IPS DF 4.7 (cell line): Measurements from ENCODE around the gene LMBR1L.
"Not testable (repeated sequence)": the region's sequence is repeated elsewhere in the genome, so short reads cannot be mapped to it uniquely, and the experiment has no call there.

Source experiments
- DNase-seq: peaks from one replicate; pipeline ENCODE4 v3.0.0-alpha.2; 2013; ENCODE audit warnings: low spot score; ENCODE audit errors: extremely low read depth

The LMBR1L gene

GRCh38 chr12:49088150-49088931 lies 22.3 kb downstream of the LMBR1L start:
- no peak for DNase-seq

GRCh38 chr12:49086116-49086515 lies 24.5 kb downstream of the LMBR1L start:
- no peak for DNase-seq

GRCh38 chr12:49084438-49084837 lies 26.2 kb downstream of the LMBR1L start:
- no peak for DNase-seq

- DNase-seq = no peak
Measured at GRCh38 chr12:49079793-49080192, 30.9 kb downstream of the LMBR1L start.

GRCh38 chr12:49070971-49071370 lies 39.7 kb downstream of the LMBR1L start:
- no peak for DNase-seq

- DNase-seq = no peak
Measured at GRCh38 chr12:49069507-49070346, 40.9 kb downstream of the LMBR1L start, which contains the start of gene RHEBL1. TSS of gene RHEBL1 (minus strand) at chr12:49069979. CDS start at chr12:49069785, 194 bp downstream.

- DNase-seq = no peak
Measured at GRCh38 chr12:49068879-49069506, 41.7 kb downstream of the LMBR1L start.

GRCh38 chr12:49066120-49066519 lies 44.5 kb downstream of the LMBR1L start:
- DNase-seq = no peak

- no peak for DNase-seq
Measured at GRCh38 chr12:49064767-49065152, 45.9 kb downstream of the LMBR1L start.

- DNase-seq = not testable (repeated sequence)
Measured at GRCh38 chr12:49061916-49062315, 48.7 kb downstream of the LMBR1L start.

- no peak for DNase-seq
Measured at GRCh38 chr12:49061157-49061650, 49.4 kb downstream of the LMBR1L start.

GRCh38 chr12:49060237-49061156 lies 50.1 kb downstream of the LMBR1L start, which contains the start of gene KMT2D:
TSS of gene KMT2D (minus strand) at chr12:49060794. CDS start at chr12:49055324, 5,470 bp downstream.
- peak; percentile 92 for DNase-seq

- no peak for DNase-seq
Measured at GRCh38 chr12:49059299-49060171, 51.1 kb downstream of the LMBR1L start.

- no peak for DNase-seq
Measured at GRCh38 chr12:49059045-49059298, 51.7 kb downstream of the LMBR1L start.

GRCh38 chr12:49058366-49059044 lies 52.1 kb downstream of the LMBR1L start:
- DNase-seq = no peak

GRCh38 chr12:49057888-49058287 lies 52.8 kb downstream of the LMBR1L start:
- no peak for DNase-seq

- peak; percentile 36 for DNase-seq
Measured at GRCh38 chr12:49055978-49056754, 54.5 kb downstream of the LMBR1L start.

- no peak for DNase-seq
Measured at GRCh38 chr12:49055092-49055491, 55.6 kb downstream of the LMBR1L start.
